Pulmonary artery endothelial cell (primary cell): ENCODE data around the gene PPP2R5A. TPM values are rescaled to one million over a fixed set of nuclear protein-coding genes. Genes with fewer than 3 reads are reported as not detected.

Experiments
- DNase-seq: peaks from one replicate; pipeline ENCODE4 v3.0.0-alpha.2; 2011; ENCODE audit warnings: low read depth, low spot score
- total RNA-seq: library from RNA; depleted of rRNA; stranded (reverse); fragments of >200 nt; gene quantifications from 2 replicates; pipeline ENCODE4 v1.2.3, GENCODE V29; 2014

PPP2R5A gene
- total RNA-seq = 25.1 and 31.3 TPM in 2 replicates

DNA sequence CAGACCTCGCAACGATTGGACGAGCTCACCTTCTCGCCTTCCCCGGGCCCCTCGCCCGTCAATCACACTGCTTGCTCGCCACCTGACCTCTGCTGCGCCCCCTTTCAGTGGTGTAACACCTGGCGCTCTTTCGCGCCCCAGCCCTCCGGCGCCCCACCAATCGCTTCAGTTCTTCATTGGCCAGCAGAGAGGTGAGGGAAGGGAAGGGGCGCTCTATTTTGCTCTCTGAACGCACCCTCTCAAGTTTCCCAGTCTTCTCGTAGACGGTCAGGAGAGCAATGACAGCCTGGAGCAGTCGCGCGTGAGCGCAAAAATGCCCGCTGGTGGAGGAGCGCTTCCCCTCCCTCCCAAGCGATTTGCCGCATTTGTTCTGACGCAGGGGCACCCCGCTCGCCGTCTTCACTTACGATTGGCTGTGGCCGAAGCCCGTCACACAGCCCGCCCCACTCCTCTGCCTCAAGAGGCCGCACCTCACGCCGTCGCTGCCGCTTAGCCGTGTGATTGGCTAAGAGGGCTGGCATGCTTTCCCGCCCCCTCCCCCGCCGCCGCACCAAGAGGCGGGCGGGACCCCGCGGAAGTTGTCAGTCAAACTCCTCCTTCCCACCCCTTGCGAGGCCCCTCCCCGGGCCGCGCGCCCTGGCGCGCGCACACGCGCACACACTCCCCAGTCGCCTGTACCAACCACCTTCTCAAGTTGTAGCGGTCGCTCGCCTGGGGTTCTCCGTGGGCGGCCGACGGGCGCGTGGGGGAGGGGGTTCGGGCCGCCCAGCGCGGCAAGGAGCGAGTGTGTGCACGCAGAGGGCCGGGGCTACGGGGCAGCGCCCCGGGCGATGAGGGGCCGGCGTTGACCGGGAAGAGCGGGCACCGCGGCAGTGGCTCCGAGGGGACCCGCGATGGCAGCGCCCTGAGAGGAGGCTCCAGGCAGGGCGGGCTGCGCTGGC, at the start of gene PPP2R5A:
PPP2R5A (plus strand) TSS at position 667 of the 941 bp plus-strand sequence. CDS start 701 bp downstream, outside the sequence.
- peak; percentile 98 for DNase-seq

DNA sequence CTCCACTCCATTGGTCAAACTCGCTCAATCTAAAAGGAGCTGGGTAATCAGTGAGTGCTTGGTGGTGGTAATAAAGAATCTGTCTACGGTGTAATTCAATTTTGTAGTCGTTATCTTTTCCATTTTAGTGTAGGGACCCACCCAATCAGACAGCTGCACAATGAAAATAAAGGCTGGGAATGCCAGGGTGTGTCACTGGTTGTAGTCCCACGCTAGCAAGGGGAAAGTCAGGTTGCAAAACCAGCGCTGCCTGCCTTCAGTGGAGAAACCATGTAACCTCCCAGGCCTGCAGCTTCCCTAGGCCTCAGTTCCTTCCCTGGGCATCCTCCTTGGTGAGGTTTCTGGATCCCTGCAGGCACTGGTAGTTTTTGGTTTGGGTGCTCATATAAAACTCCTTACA, 49.4 kb upstream of the PPP2R5A start:
- DNase-seq = no peak

DNA sequence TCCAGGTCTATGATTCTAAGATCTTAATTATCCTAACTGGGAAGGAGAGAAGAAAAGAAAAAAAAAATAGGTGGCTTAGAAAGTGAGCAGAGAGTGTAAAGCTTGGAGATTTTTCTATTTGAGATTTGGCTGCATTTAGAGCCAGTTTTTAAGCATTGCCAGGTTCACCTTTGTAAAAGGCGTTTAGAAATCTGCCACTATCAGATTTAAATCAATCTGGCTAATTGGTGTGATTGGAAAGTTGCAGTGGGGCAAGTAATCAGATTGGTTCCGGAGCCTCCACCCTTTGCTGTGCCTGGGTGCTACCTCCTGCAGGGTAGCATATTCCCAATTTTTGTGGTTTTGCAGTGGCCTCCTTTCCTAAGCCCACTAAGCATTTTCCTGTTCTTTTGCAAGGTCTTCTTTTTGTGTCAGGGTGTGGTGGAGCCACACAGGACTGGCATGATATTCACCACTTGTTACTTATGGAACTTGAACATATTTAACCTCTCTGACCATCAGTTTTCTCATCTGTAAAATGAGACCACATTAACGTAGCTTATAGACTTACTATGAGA, 48.5 kb upstream of the PPP2R5A start:
- DNase-seq = no peak

DNA sequence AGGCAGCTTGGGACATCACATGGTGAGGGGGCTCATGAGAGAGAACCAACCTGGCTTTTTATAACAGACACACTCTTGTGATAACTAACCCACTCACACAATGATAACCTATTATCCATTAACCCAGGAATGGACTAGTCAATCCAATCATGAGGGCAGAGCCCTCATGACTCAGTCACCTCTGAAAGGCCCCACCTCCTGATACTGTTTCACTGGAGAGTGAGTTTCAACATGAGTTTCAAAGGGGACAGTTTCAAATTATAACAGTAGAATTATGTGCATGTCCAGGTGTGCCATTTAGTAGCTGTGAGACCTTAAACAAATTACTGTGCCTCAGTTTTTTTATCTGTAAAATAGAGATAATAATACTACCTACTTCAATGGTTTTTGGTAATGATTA, 47.6 kb upstream of the PPP2R5A start:
- DNase-seq = no peak

DNA sequence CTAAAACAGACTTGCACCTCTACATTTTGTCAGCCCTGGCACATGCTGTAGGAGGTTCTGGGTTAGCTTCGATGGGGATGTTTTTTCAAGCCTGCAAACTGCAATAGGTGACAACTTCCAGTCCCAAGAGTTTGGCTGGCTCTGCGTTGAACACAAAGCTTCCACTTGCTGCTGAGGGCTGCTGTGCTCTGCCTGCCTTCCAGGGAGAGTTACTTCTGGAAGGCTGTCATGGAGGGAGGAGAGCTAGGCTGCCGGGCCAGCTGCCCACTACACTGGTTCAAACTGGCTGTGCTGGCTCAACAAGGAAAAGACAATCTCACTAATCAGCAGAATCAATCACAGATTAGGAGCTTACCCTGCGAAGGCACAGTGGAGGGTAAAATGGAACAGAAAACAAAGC, 46.7 kb upstream of the PPP2R5A start:
- DNase-seq = no peak

DNA sequence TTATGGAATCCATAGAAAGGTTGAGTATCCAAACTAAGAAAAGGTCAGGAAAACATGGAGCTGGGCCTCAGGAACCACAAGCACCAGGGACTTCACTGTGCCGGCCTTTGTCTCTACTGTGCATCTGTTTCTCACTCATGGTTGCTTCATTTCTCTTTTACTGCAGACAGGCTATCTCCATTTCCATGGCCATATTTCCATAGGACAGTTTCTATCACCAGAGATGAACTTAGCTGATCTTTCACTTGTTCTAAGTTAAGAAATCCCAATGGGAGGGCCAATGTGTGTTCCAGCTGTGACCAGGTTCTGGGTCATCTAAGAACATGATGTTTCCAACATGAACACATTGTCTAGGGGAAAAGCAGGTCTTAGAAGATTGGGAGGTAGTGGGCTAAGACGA, 43.7 kb upstream of the PPP2R5A start:
- DNase-seq = no peak

DNA sequence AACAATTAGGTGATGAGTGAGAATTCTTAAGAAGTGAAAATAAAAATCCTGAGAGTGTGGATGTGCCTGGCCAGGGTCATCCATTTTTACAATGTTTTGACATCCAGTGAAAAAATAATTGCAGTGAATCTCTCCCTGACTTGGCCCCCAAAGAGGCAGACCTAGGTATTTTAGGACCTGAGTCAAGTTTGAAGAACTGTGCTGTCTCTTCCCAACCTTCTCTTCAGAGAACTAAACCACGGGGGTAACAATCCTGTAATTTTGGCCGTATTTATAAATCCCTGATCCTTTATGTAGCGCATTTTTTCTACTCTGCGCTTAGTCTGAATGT, 43.3 kb upstream of the PPP2R5A start:
- no peak for DNase-seq

DNA sequence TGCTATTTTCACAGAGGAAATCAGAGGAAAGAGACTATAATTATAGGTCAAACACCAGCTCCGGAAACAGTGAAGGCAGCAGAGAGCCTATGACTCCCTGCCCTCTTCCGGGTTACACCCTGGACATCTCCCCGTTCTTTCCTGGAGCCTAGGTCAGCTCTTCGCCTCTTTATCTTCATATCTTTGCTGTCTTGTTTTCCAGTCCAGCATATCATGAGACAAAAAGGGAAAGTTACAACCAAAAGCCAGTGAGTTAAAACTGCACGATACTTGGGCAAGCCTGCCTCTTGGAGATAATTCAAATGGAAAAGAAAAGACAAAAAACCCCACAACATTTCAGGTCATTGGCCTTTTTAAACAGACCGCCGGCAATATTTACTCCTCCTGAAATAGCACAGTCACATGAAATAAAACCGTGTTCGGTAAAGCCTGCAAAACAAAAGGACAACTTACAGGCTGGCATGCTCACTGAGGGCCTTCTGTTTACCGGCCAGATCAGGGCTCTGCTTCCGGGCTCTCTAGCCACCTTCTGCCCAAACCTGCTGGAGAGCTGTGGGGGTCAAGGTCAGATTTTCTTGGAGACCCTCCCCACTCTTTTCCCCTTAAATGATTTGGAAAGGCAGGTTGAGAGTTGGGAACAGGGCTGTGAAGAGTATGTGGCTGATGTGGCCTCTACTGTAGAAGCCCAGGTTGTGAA, 42.8 kb upstream of the PPP2R5A start:
- DNase-seq = no peak

DNA sequence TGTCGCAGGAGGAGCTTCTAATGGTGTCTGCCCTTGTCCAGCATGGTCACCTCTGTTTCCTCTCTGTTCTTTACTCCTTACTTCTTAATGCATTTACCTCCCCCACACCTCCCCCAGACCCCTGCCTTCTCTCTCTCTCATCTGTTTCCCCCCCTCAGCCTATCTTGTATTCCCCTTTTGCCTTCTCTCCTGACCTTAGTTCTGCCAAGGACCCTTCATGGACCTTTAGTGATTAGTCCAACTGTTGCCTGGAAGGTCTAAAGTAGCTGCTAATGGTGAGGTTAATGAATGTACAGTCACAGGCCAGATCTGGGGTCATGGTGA, 42.3 kb upstream of the PPP2R5A start:
- no peak for DNase-seq

DNA sequence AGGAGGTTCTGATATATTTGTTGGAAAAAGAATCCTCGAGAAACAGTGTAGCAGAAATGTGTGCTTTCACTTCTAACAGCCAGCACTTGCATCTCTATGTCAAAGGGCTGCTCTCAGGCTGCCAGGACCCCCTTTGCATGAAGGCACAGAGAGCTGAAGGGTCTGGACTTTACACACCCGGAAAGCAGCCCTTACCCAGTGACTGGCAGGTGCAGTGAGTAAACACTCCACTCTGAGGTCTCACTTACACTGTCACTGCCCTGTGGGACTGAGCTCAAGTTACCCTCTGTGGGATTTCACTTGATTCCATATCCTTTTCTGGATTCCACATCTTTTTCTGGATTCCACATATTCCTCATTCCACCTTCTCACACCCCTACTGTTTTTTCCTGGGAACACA, 40.8 kb upstream of the PPP2R5A start:
- no peak for DNase-seq

DNA sequence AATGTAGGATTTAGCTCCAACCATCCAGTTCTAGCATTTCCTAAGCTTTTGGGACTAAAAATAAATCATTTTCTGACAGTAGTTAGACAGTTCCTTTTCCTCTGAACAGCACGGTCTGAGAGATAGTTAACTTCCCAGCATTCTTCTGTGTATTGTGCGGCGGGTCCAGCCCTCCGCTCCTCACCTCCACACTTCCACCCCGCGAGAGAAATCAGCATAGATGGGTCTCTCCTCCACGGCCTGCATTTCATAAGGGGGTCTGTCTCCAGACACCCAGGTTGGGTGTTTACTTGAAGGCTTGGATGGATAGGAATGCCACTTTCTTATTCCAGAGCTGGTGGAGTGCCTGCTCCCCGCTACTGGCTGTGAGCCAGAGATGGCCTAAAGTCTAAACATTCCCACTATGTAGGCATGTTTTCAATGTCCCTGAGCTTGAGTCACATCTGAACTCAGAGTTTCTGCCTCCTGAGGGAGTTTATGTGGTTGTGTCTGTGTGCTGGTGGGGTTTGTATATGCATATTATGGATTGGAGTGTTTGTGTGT, 38.0 kb upstream of the PPP2R5A start:
- no peak for DNase-seq

DNA sequence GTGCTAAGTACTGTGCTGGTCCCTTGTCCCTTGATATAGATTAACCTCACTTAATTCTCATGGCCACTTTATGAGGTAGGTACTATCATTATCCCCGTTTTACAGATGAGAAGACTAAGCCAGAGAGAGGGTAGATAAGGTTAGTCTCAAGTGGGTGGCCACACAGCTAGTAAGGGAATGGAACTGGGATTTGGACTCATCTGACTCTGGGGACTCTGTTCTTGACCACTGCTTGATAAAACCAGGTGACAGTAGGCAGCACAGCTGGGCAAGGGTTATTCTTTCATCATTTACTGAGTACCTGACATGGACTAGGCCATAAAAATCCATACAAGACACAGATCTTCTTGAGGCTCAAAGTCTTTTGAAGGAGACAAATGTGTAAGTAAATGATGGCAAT, 37.2 kb upstream of the PPP2R5A start:
- no peak for DNase-seq

DNA sequence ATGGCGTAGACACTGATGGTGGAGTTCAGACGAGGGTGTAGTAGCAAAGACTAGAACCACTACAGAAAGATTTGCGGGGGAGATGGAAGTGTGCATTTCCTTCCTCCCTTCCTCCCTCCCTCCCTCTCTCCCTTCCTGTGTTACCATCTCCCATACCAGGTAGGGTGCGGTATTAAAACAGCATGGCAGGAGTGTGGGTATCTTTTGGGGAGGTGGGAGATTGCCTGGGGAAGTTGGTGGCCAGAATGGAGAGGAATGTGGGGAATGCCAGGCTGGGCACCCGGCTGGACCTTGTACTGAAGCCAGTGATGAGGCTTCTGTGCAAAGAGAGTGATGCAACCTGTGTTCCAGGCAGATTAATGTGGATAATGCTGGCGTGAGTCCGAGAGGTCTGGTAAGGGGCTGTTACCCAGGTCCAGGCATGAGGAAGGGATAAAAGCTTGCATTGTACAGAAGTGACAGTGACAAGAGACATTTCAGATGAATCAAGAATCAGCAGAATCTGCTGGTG, 30.3 kb upstream of the PPP2R5A start:
- no peak for DNase-seq

DNA sequence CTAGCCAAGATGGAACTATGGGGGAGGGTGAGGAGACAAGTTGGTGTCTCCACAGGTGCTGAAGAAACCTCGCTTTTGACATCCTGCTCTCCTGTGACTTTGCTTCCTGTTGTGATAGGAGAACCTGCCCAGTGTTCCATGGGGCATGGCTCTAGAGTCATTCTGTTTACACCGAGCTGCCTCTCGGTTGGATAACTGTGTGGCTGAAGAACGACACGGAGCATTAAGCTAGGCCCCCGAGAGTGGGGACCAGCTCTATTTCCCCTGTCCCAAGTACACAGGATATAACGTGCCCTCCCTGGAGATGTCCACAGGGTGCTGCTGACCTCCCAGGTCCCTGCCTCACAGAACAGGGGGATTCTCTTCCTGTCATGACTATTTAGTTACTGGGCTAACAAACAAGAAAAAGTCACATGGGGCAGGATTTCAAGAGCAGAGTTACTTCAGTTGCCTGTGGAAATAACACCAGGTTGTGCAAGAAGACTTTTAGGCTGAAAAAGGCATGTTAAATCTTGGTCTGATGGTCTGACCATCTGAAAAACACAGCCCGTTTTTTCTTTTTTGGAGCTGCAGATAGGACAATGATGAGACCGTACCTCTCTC, 29.4 kb upstream of the PPP2R5A start:
- no peak for DNase-seq

DNA sequence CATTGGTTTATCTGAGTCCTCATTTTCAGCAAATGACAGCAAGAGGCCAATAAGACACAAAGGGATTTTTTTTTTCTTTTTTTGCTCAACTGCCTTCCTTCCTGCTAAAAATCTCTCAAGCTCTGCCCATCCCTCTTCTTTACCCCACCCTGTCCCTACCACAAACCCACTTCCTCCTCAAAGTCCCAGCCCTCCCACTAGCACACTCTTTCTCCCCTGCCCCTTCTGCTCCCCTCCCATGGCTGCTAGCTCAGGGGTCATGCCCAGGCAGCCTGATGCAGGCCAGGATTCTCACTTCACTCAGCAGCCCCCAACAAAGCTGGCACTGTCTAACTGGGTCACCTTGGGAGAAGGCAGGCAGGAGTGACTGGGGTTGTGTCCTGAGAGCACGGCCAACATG, 28.8 kb upstream of the PPP2R5A start:
- DNase-seq = no peak

DNA sequence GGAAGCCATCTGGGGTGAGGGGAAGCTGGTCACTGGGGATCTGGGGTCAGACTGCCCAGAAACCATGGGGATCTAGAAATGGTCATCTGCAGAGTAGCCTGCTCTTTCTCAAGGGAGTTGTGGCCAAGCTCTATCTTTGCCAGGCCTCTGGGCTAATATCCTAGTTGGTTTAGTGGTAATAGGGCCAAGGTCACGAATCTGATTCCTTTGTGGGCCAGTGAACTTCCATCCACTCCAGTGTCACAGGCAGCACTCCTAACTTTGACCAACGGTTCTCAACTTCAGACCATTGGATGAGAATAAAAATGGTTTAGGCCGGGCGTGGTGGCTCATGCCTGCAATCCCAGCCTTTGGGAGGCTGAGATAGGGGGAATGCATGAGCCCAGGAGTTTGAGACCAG, 28.1 kb upstream of the PPP2R5A start:
- no peak for DNase-seq

DNA sequence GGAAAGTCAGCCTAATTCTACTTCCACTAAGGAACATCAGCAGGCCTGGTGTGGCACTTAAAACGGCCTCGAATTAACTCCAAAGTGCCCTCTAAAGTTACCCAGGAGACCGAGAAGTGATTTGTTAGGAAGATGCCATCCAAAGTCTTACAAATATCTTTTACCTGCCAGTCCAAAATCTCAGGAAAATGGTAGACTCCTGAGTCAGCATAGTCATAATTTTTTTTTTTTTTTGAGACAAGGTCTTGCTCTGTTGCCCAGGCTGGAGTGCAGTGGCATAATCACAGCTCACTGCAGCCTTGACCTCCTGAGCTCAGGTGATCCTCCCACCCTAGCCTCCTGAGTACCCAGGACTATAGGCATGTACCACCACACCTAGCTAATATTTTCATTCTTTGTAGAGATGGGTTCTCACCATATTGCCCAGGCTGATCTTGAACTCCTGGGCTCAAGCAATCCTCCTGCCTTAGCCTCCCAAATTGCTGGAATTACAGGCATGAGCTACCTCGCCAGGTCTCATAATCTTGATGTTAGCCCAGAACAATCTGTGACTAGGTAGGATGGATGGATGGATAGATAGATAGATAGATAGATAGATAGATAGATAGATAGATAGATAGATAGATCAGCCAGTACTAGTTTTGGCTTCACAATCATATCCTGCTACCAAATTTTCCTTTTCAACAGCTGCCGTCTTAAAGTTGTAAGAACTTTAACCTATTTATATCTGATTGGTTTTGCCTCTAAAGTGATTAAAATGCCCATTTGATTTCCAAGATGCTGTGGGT, 25.3 kb upstream of the PPP2R5A start:
- DNase-seq = no peak

DNA sequence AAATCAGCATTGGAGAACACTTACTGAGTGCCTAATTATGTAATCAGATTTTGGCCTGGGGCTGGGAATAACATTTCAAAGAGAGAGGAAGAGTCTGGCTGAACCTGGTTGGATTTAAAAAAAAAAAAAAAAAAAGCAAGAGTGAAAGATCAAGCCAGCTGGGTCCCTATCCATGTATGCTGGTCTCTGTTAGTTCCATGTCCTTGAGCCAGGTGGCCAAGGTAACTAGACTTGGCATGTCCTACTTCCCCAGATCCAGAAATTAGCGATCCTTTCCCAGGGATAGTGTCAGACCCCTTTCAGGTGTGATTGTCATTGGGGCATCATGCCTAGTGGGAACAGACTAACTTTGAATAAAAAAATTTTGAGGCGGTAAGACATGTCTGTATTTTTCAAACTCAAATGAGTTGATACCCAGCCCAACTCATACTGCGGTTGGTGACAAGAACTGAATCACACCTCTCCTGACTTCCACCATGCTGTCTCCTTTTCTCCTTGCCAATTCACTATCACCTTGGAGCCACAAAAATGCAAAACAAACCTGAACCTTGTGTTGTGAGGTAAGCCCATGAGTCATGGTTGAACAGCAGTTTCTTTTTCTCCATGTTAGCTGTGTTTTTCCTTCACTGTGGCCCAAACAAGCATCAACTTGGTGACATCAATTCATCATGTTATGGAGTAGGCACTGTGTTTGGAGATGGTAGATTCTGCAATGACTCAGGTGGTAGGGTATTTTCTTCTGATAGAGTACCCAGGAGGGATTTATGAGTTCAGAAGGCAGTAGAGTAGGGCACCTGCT, 24.5 kb upstream of the PPP2R5A start:
- no peak for DNase-seq

DNA sequence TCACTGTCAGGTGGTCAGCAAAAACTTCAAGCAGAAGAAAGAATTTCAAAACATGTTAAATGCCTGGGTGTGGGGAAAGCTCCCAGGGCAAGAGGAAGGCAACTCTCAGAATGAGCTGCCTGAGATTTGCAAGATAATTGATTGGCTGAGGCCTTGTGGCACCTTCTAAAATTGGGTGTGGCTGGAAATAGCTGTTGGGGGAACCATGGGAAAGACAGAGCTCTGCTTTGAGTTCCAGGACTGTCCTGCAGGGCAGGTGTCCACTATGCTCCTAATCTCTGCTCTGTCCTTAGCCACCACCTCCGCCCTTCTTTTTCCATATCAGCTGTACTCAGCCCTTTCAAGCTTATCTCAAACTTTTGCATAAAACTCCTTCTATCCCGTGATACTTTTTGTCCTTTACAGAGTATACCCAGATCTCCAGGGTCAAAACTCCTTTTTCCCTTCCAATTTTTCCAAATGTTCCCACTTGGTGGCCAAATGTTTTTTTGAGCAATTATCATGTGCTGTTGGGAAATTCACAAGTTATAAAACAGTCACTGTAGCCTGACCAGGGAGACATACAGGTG, 23.8 kb upstream of the PPP2R5A start:
- DNase-seq = no peak

DNA sequence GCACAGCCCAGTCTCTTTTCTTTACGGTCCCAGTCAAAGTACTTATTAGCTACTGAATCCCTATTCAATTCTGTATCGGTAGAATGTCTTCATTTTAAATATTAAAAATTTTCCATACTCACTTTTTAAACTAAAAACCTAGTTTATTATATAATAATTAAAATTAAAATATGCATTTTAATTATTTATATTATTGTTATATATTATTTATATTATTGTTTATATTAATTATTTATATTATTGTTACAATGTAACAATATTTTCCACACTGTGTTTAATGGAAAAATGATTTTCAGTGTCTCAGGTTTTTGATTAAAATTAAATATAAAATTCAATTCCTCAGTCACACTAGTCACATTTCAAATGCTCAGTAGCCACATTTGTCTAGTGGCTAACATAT, 18.2 kb upstream of the PPP2R5A start:
- DNase-seq = no peak
